K562 (cell line): ENCODE measurements around the gene MAP4K5. TPM values are rescaled to one million over a fixed set of nuclear protein-coding genes. Genes with fewer than 3 reads are reported as not detected.

Experiments used
- ATAC-seq: fragments of 200-7000 bp; cut with Tn5 transposase; 3 replicates; pipeline ENCODE4 v1.9.1; 2020; ENCODE audit warnings: moderate library complexity
- BruUV-seq: library from RNA; stranded (reverse); fragments of 400-500 nt; replicated peaks from 2 replicates; lab custom pipeline; 2021; lab: Mats Ljungman, UMichigan
- CTCF ChIA-PET: fragments of 300-600 bp; formaldehyde crosslinking; extraction: SDS; loops from one replicate; lab custom pipeline; 2021; ENCODE audit warnings: low intra/inter-chr PET ratio; lab: Yijun Ruan, JAX
- POLR2A ChIA-PET: fragments of 300-600, 350-650 bp; sonication (Branson Sonifier 250); formaldehyde crosslinking; extraction: SDS; loops from one replicate; lab custom pipeline; 2021; ENCODE audit warnings: antibody characterized with exemption, inconsistent platforms; lab: Yijun Ruan, JAX
- DNase-seq, 4 experiments: peaks; one replicate each; pipeline versions ENCODE4 v3.0.0 to v3.0.0-alpha.2; 2011 to 2018; ENCODE audit warnings: low spot score in 3 of 4, mixed read lengths in 3 of 4; ENCODE audit errors: extremely low read depth in 1 of 4
- FAIRE-seq: peaks from 2 replicates; lab custom pipeline; 2011; peaks lifted over from hg19 to GRCh38; lab: Jason Lieb, UNC
- H2AFZ ChIP-seq: 2 replicates; pipeline ENCODE4 v1.6.0; 2011; ENCODE audit warnings: low read depth, low read length, control low read depth, inconsistent platforms
- H3K27ac ChIP-seq: fragments of 200-600 bp; 3 replicates; pipeline ENCODE4 v1.8.0; 2011; ENCODE audit warnings: low read depth, mild to moderate bottlenecking, control low read depth, inconsistent platforms, low read length, moderate library complexity, mixed read lengths; ENCODE audit errors: extremely low read depth
- H3K27me3 ChIP-seq, 2 experiments: fragments of 300-600 bp in 1 of 2; 2 replicates in 1 of 2; 3 replicates in 1 of 2; pipeline versions ENCODE4 v1.6.0 to v1.8.0; 2011; ENCODE audit warnings: inconsistent platforms in 2 of 2, low read length in 2 of 2, mild to moderate bottlenecking in 1 of 2, mixed read lengths in 1 of 2, moderate library complexity in 1 of 2; ENCODE audit not compliant: control insufficient read depth in 2 of 2, insufficient read depth in 2 of 2
- H3K36me3 ChIP-seq: fragments of 300-600 bp; 3 replicates; pipeline ENCODE4 v1.8.0; 2011; ENCODE audit warnings: mild to moderate bottlenecking, low read length, inconsistent platforms; ENCODE audit not compliant: control insufficient read depth, insufficient read depth
- H3K4me1 ChIP-seq, 2 experiments: fragments of 200-600 bp in 1 of 2; replicated peaks in 1 of 2; 2 replicates in 1 of 2; 3 replicates in 1 of 2; pipeline versions ENCODE4 v1.5.1 to v1.8.0; 2011; ENCODE audit warnings: inconsistent platforms in 2 of 2, low read length in 2 of 2, mild to moderate bottlenecking in 1 of 2, mixed read lengths in 1 of 2, moderate library complexity in 1 of 2; ENCODE audit not compliant: control insufficient read depth in 2 of 2, insufficient read depth in 2 of 2
- H3K4me2 ChIP-seq: 2 replicates; pipeline ENCODE4 v1.6.1; 2011; ENCODE audit warnings: low read length, control low read depth, inconsistent platforms, mixed read lengths; ENCODE audit not compliant: insufficient read depth
- H3K4me3 ChIP-seq: fragments of 200-600 bp; sonication (generic), shearing (Covaris generic); 2 replicates; pipeline ENCODE4 v1.5.1; 2016; ENCODE audit warnings: control low read depth, inconsistent platforms
- H3K79me2 ChIP-seq: fragments of 200-600 bp; 3 replicates; pipeline ENCODE4 v1.8.0; 2011; ENCODE audit warnings: low read length, inconsistent platforms; ENCODE audit not compliant: control insufficient read depth, insufficient read depth
- H3K9ac ChIP-seq, 2 experiments: 2 replicates each; pipeline versions ENCODE4 v1.6.0 to v1.6.1; 2011; ENCODE audit warnings: low read depth in 2 of 2, low read length in 2 of 2, control low read depth in 1 of 2, inconsistent platforms in 1 of 2, mild to moderate bottlenecking in 1 of 2, mixed read lengths in 1 of 2; ENCODE audit not compliant: insufficient read depth in 1 of 2
- H3K9me1 ChIP-seq: one replicate; pipeline ENCODE4 v1.6.0; 2011; ENCODE audit warnings: inconsistent platforms, mild to moderate bottlenecking, low read length, moderate library complexity; ENCODE audit not compliant: control insufficient read depth, insufficient read depth
- H3K9me3 ChIP-seq: replicated peaks from 2 replicates; pipeline ENCODE4 v1.5.1; 2011; ENCODE audit warnings: low read depth, low read length, inconsistent platforms; ENCODE audit not compliant: control insufficient read depth, insufficient read depth
- H4K20me1 ChIP-seq: replicated peaks from 2 replicates; pipeline ENCODE4 v1.6.1; 2011; ENCODE audit warnings: low read length, inconsistent platforms, mixed read lengths; ENCODE audit not compliant: control insufficient read depth, insufficient read depth
- ASH1L ChIP-seq: fragments of 450-650 bp; IDR thresholded peaks from 2 replicates; pipeline ENCODE4 v1.6.1; 2018; ENCODE audit warnings: borderline replicate concordance, mild to moderate bottlenecking, low read depth; ENCODE audit not compliant: partially characterized antibody
- CBX5 ChIP-seq: IDR thresholded peaks from 2 replicates; pipeline ENCODE4 v1.6.1; 2014; ENCODE audit warnings: low read depth, borderline replicate concordance
- E2F6 ChIP-seq, 2 experiments: IDR thresholded peaks; 2 replicates each; pipeline ENCODE4 v1.6.1; 2011; ENCODE audit warnings: borderline replicate concordance in 1 of 2, control low read depth in 1 of 2, low read depth in 1 of 2, low read length in 1 of 2, mild to moderate bottlenecking in 1 of 2, mixed read lengths in 1 of 2, moderate library complexity in 1 of 2; ENCODE audit not compliant: insufficient read depth in 1 of 2, insufficient read length in 1 of 2, poor library complexity in 1 of 2, severe bottlenecking in 1 of 2; ENCODE audit errors: extremely low read depth in 1 of 2
- FOS ChIP-seq: IDR thresholded peaks from 3 replicates; pipeline ENCODE4 v1.6.1; 2011; ENCODE audit not compliant: insufficient read length; ENCODE audit errors: extremely low read depth
- GTF2E2 ChIP-seq: fragments of 200-800 bp; sonication (Bioruptor generic); IDR thresholded peaks from 2 replicates; pipeline ENCODE4 v1.6.1; 2016; ENCODE audit warnings: missing genetic modification characterization, missing compliant biosample characterization
- KLF1 ChIP-seq: fragments of 450-650 bp; IDR thresholded peaks from 2 replicates; pipeline ENCODE4 v1.6.1; 2016; ENCODE audit warnings: missing genetic modification characterization, missing compliant biosample characterization
- NR4A1 ChIP-seq, 2 experiments: fragments of 250-450 bp in 1 of 2; fragments of 450-650 bp in 1 of 2; sonication (Bioruptor Pico) in 1 of 2; IDR thresholded peaks; 2 replicates each; pipeline versions ENCODE4 v1.4.0 to v1.6.1; 2016 to 2020; ENCODE audit warnings: mild to moderate bottlenecking in 2 of 2, missing compliant biosample characterization in 1 of 2, missing genetic modification characterization in 1 of 2, moderate library complexity in 1 of 2
- PTRF ChIP-seq: fragments of 450-650 bp; IDR thresholded peaks from 2 replicates; pipeline ENCODE4 v1.6.1; 2016; ENCODE audit warnings: mild to moderate bottlenecking, missing genetic modification characterization, missing compliant biosample characterization
- PTTG1 ChIP-seq: fragments of 450-650 bp; IDR thresholded peaks from 2 replicates; pipeline ENCODE4 v1.6.1; 2016; ENCODE audit warnings: low read depth, mild to moderate bottlenecking, missing genetic modification characterization, missing compliant biosample characterization
- RBM15 ChIP-seq: fragments of 200-400 bp; formaldehyde crosslinking; IDR thresholded peaks from 2 replicates; pipeline ENCODE4 v1.6.1; 2018; ENCODE audit warnings: mild to moderate bottlenecking, low read length, moderate library complexity; ENCODE audit not compliant: insufficient read depth
- TAF9B ChIP-seq: fragments of 450-650 bp; IDR thresholded peaks from 2 replicates; pipeline ENCODE4 v1.6.1; 2018; ENCODE audit warnings: mild to moderate bottlenecking; ENCODE audit not compliant: partially characterized antibody
- TCF3 ChIP-seq: sonication (generic); formaldehyde crosslinking; IDR thresholded peaks from 2 replicates; pipeline ENCODE4 v1.4.0; 2020; ENCODE audit warnings: mild to moderate bottlenecking, missing genetic modification reagents
- TOE1 ChIP-seq, 2 experiments: fragments of 450-650 bp in 1 of 2; sonication (generic) in 1 of 2; formaldehyde crosslinking in 1 of 2; IDR thresholded peaks; 2 replicates each; pipeline versions ENCODE4 v1.7.1 to v1.8.0; 2016 to 2022; ENCODE audit warnings: borderline replicate concordance in 2 of 2, mild to moderate bottlenecking in 2 of 2, antibody characterized with exemption in 1 of 2, inconsistent platforms in 1 of 2, low read depth in 1 of 2, missing genetic modification reagents in 1 of 2, moderate library complexity in 1 of 2
- XRCC3 ChIP-seq: fragments of 450-650 bp; IDR thresholded peaks from 2 replicates; pipeline ENCODE4 v1.6.1; 2017; ENCODE audit warnings: mild to moderate bottlenecking, moderate library complexity
- ZKSCAN8 ChIP-seq: fragments of 200-800 bp; sonication (Bioruptor generic); IDR thresholded peaks from 2 replicates; pipeline ENCODE4 v1.6.1; 2016; ENCODE audit warnings: missing genetic modification characterization, missing compliant biosample characterization
- ZNF12 ChIP-seq: sonication (generic); formaldehyde crosslinking; IDR thresholded peaks from 2 replicates; pipeline ENCODE4 v1.4.0; 2020; ENCODE audit warnings: mild to moderate bottlenecking, missing genetic modification reagents
- ZNF695 ChIP-seq: fragments of 450-650 bp; formaldehyde crosslinking; IDR thresholded peaks from 2 replicates; pipeline ENCODE4 v1.4.0; 2020; ENCODE audit warnings: mild to moderate bottlenecking, moderate library complexity
- ZNF740 ChIP-seq, 3 experiments: fragments of 200-800 bp in 1 of 3; sonication (Bioruptor generic) in 1 of 3; sonication (generic) in 1 of 3; formaldehyde crosslinking in 1 of 3; IDR thresholded peaks; 2 replicates each; pipeline versions ENCODE4 v1.6.1 to v1.8.0; 2016 to 2022; ENCODE audit warnings: mild to moderate bottlenecking in 2 of 3, missing compliant biosample characterization in 2 of 3, missing genetic modification characterization in 2 of 3, missing genetic modification reagents in 1 of 3
- ZNF75A ChIP-seq: fragments of 450-650 bp; formaldehyde crosslinking; IDR thresholded peaks from 2 replicates; pipeline ENCODE4 v1.4.0; 2020; ENCODE audit warnings: mild to moderate bottlenecking
- WGBS: fragments of 100-300 bp; shearing (Covaris generic); methylation state at CpG from one replicate; pipeline ENCODE4 v1.1.6; 2016; ENCODE audit warnings: low coverage, mixed read lengths; ENCODE audit not compliant: insufficient coverage; ENCODE audit errors: missing lambda C conversion rate; 5-methylcytosine and 5-hydroxymethylcytosine counted together
- in situ Hi-C: fragments of 300-500 bp; cut with MboI; formaldehyde crosslinking; loops from 4 replicates; pipeline ENCODE4 v1.15.0; 2018; ENCODE audit warnings: inconsistent platforms, mixed read lengths
- intact Hi-C: fragments of 100-400 bp; cut with micrococcal nuclease; formaldehyde crosslinking; loops from 2 replicates; pipeline ENCODE4 v1.14.2; 2022
- polyA plus RNA-seq, 8 experiments: library from polyadenylated mRNA; depleted of rRNA in 4 of 8; stranded (reverse) in 5 of 8; unstranded in 3 of 8; fragments of >200 nt; fragmentation: Nextera tagmentation in 2 of 8; fragmentation: Illumina TruSeq in 1 of 8; extraction: Ambion mirVana in 2 of 8; extraction: Trizol in 1 of 8; gene quantifications; 2 replicates each; pipeline versions ENCODE4 v1.2.1 to v1.2.3, GENCODE V29; 2011 to 2014; ENCODE audit warnings: inconsistent platforms in 1 of 8, missing spikeins in 1 of 8
- total RNA-seq, 7 experiments: library from RNA; depleted of rRNA in 6 of 7; stranded (reverse); fragments of >200 nt in 6 of 7; fragmentation: Illumina TruSeq in 2 of 7; extraction: Trizol in 2 of 7; gene quantifications; 2 replicates each; pipeline versions ENCODE4 v1.2.1 to v1.2.3, GENCODE V29; 2011 to 2021; ENCODE audit warnings: low replicate concordance in 1 of 7

The MAP4K5 gene
- total and polyA plus RNA-seq, 9 of the 15 experiments (the other 6 are each of a cell fraction or from before 2014, with no cell fraction given) = 5.9 to 29.4 (median 18.0) TPM

- H3K27me3 ChIP-seq = no peaks in the 10 kb centered on the region
- peaks cover 2 to 15% of the 10 kb centered on the region in 2 experiments; a peak in 4 of 5 replicates for H3K4me1 ChIP-seq
- intact Hi-C loops = no loop called here
- TF ChIP-seq TCF3 (no peak), TOE1 (IDR thresholded peaks at IDR 0.05; ENCODE audit: borderline replicate concordance) (no peak), TOE1 (CRISPR knock-in tag; IDR thresholded peaks at IDR 0.05; ENCODE audit: borderline replicate concordance, low read depth) (no peak), ASH1L (no peak), PTRF (tag) (no peak), FOS (no peak), GTF2E2 (no peak), ZNF740 (CRISPR knock-in tag; IDR thresholded peaks at IDR 0.05) (no peak), ZNF740 (tag; IDR thresholded peaks at IDR 0.05) (no peak), KLF1 (no peak), ZNF695 (CRISPR knock-in tag) (no peak), ZKSCAN8 (CRISPR knock-in tag) (no peak), TAF9B (no peak), RBM15 (no peak), CBX5 (no peak), E2F6 (IDR thresholded peaks at IDR 0.05; ENCODE audit: borderline replicate concordance in 1 of 2, extremely low read depth in 1 of 2, insufficient read depth in 1 of 2, insufficient read length in 1 of 2, low read depth in 1 of 2, low read length in 1 of 2, poor library complexity in 1 of 2, severe bottlenecking in 1 of 2) (no peak), XRCC3 (no peak), ZNF75A (no peak), NR4A1 (CRISPR knock-in tag; IDR thresholded peaks at IDR 0.05) (no peak), NR4A1 (tag; IDR thresholded peaks at IDR 0.05) (no peak), PTTG1 (no peak), ZNF12 (CRISPR knock-in tag) (no peak)
- TF ChIP-seq, all 486 proteins: peak for 0
- H3K9me1 ChIP-seq = no peaks in the 10 kb centered on the region
- CTCF ChIA-PET = no interaction called here
- no peaks in the 10 kb centered on the region for H3K9me3 ChIP-seq
- no peaks in the 10 kb centered on the region for H3K36me3 ChIP-seq
- 100% methylated on average over 2 of the region's 2 CpGs for WGBS
- no peak overlapping the region for H3K9ac ChIP-seq
- no peak overlapping the region for H3K4me2 ChIP-seq
- no peak overlapping the region for H2AFZ ChIP-seq
- no TSS peak for BruUV-seq
- ATAC-seq (no peak), DNase-seq (no peak), FAIRE-seq (no peak)
- in situ Hi-C loops = no loop called here
- H3K4me3 ChIP-seq = no peak overlapping the region
- H3K27ac ChIP-seq = no peak overlapping the region
- POLR2A ChIA-PET = no interaction called here
- peaks cover 10% of the 10 kb centered on the region for H3K79me2 ChIP-seq
- H4K20me1 ChIP-seq = no peaks in the 10 kb centered on the region
Observed at GRCh38 chr14:50400461-50400860, 131.9 kb downstream of the MAP4K5 start.
